SU-DHL-6 (cell line): ENCODE data around the gene TMEM184A.
"Not testable (repeated sequence)": the region's sequence is repeated elsewhere in the genome, so short reads cannot be mapped to it uniquely, and the experiment has no call there.

ENCODE experiments used
- H2AFZ ChIP-seq: fragments of 200-600 bp; sonication (generic); 2 replicates; pipeline ENCODE4 v1.6.1; 2014; ENCODE audit warnings: low read depth, mild to moderate bottlenecking, moderate library complexity, mixed read lengths, antibody characterized with exemption, low read length; ENCODE audit not compliant: severe bottlenecking
- H3F3A ChIP-seq: fragments of 200-600 bp; shearing (Covaris generic); 2 replicates; pipeline ENCODE4 v1.6.0; 2016; ENCODE audit warnings: antibody characterized with exemption, mild to moderate bottlenecking; ENCODE audit not compliant: insufficient read depth
- H3K27ac ChIP-seq: fragments of 200-600 bp; sonication (generic); 2 replicates; pipeline ENCODE4 v1.5.1; 2016; ENCODE audit warnings: low read depth, mild to moderate bottlenecking, low read length, moderate library complexity, mixed read lengths
- H3K27me3 ChIP-seq: fragments of 200-600 bp; sonication (generic), shearing (Covaris generic); 2 replicates; pipeline ENCODE4 v1.6.0; 2014; ENCODE audit warnings: mild to moderate bottlenecking, low read length
- H3K36me3 ChIP-seq: fragments of 200-600 bp; sonication (generic); 2 replicates; pipeline ENCODE4 v1.6.1; 2014; ENCODE audit warnings: mild to moderate bottlenecking, low read length, mixed read lengths
- H3K4me2 ChIP-seq: fragments of 300-600, 200-600 bp; shearing (Covaris generic), sonication (generic); 2 replicates; pipeline ENCODE4 v1.6.0; 2014; ENCODE audit warnings: low read length, low read depth, mild to moderate bottlenecking; ENCODE audit not compliant: poor library complexity, severe bottlenecking
- H3K4me3 ChIP-seq: fragments of 200-600 bp; sonication (generic); 2 replicates; pipeline ENCODE4 v1.5.1; 2014; ENCODE audit warnings: antibody characterized with exemption, low read length, mild to moderate bottlenecking, mixed read lengths; ENCODE audit not compliant: insufficient read depth, poor library complexity, severe bottlenecking
- H3K79me2 ChIP-seq: fragments of 200-600 bp; sonication (generic); 2 replicates; pipeline ENCODE4 v1.6.1; 2014; ENCODE audit warnings: mild to moderate bottlenecking, low read length, moderate library complexity; ENCODE audit not compliant: insufficient read depth
- H3K9ac ChIP-seq: fragments of 200-600 bp; sonication (generic); 2 replicates; pipeline ENCODE4 v1.7.0; 2014; ENCODE audit warnings: mild to moderate bottlenecking, low read length
- H3K9me2 ChIP-seq: fragments of 200-600 bp; sonication (generic); replicated peaks from 2 replicates; pipeline ENCODE4 v1.6.1; 2014; ENCODE audit warnings: low read length; ENCODE audit not compliant: insufficient read depth
- H3K9me3 ChIP-seq: fragments of 200-600 bp; sonication (generic); 2 replicates; pipeline ENCODE4 v1.6.1; 2014; ENCODE audit warnings: low read length, mixed read lengths; ENCODE audit not compliant: insufficient read depth
- H4K20me1 ChIP-seq: fragments of 200-600 bp; sonication (generic); 2 replicates; pipeline ENCODE4 v1.6.1; 2014; ENCODE audit warnings: low read depth, mild to moderate bottlenecking, antibody characterized with exemption, low read length, moderate library complexity, mixed read lengths
- CTCF ChIP-seq: fragments of 200-600 bp; sonication (generic); IDR thresholded peaks from one replicate; pipeline ENCODE4 v1.5.1; 2017; ENCODE audit warnings: antibody characterized with exemption, mild to moderate bottlenecking, low read length, moderate library complexity; ENCODE audit not compliant: insufficient read depth, poor library complexity, severe bottlenecking
- EZH2phosphoT487 ChIP-seq: fragments of 200-600 bp; sonication (generic), shearing (Covaris generic); conservative IDR thresholded peaks from 2 replicates; pipeline ENCODE4 v1.6.1; 2018; ENCODE audit warnings: mild to moderate bottlenecking, antibody characterized with exemption, low read length, moderate library complexity, mixed read lengths

The TMEM184A gene

GRCh38 chr7:1520539-1521234, 35.3 kb downstream of the TMEM184A start:
- no peak overlapping the region for H3K27ac ChIP-seq
- H2AFZ ChIP-seq = no peak overlapping the region
- no peak overlapping the region for H3K4me2 ChIP-seq
- no peak overlapping the region for H3K9ac ChIP-seq
- H3F3A ChIP-seq = no peaks in the 10 kb centered on the region
- no peaks in the 10 kb centered on the region for H4K20me1 ChIP-seq
- H3K27me3 ChIP-seq = no peaks in the 10 kb centered on the region
- no peak overlapping the region for H3K4me3 ChIP-seq
- H3K9me3 ChIP-seq = no peaks in the 10 kb centered on the region
- no peaks in the 10 kb centered on the region for H3K9me2 ChIP-seq
- no peaks in the 10 kb centered on the region for H3K36me3 ChIP-seq
- TF ChIP-seq CTCF = no peak
- TF ChIP-seq EZH2phosphoT487 = no peak
- H3K79me2 ChIP-seq = no peaks in the 10 kb centered on the region

- H3K9ac ChIP-seq, H2AFZ ChIP-seq, H3K27ac ChIP-seq, H4K20me1 ChIP-seq, H3K36me3 ChIP-seq, H3K79me2 ChIP-seq, H3K27me3 ChIP-seq, H3K4me3 ChIP-seq, H3K4me2 ChIP-seq, H3K9me2 ChIP-seq, H3K9me3 ChIP-seq, H3F3A ChIP-seq: not testable (repeated sequence)
Measured at GRCh38 chr7:1519322-1519922, 36.6 kb downstream of the TMEM184A start.

- no peaks in the 10 kb centered on the region for H3K27me3 ChIP-seq
- H3K36me3 ChIP-seq = no peaks in the 10 kb centered on the region
- no peaks in the 10 kb centered on the region for H3K9me2 ChIP-seq
- H4K20me1 ChIP-seq = no peaks in the 10 kb centered on the region
- no peak overlapping the region for H3K9ac ChIP-seq
- no peak overlapping the region for H3K4me3 ChIP-seq
- no peak for TF ChIP-seq EZH2phosphoT487
- TF ChIP-seq CTCF = no peak
- no peak overlapping the region for H2AFZ ChIP-seq
- no peaks in the 10 kb centered on the region for H3F3A ChIP-seq
- H3K4me2 ChIP-seq = no peak overlapping the region
- H3K9me3 ChIP-seq = no peaks in the 10 kb centered on the region
- H3K79me2 ChIP-seq = no peaks in the 10 kb centered on the region
- H3K27ac ChIP-seq = no peak overlapping the region
Measured at GRCh38 chr7:1516586-1517251, 39.3 kb downstream of the TMEM184A start.

GRCh38 chr7:1515509-1515967, 40.5 kb downstream of the TMEM184A start:
- not testable (repeated sequence) for H3K79me2 ChIP-seq, H3K4me3 ChIP-seq, H3K9me2 ChIP-seq, H2AFZ ChIP-seq, H3K4me2 ChIP-seq, H4K20me1 ChIP-seq, H3K9ac ChIP-seq, H3K36me3 ChIP-seq, H3K9me3 ChIP-seq, H3F3A ChIP-seq, H3K27ac ChIP-seq, H3K27me3 ChIP-seq
